ENCODE data around the gene CHAF1B.

DNA sequence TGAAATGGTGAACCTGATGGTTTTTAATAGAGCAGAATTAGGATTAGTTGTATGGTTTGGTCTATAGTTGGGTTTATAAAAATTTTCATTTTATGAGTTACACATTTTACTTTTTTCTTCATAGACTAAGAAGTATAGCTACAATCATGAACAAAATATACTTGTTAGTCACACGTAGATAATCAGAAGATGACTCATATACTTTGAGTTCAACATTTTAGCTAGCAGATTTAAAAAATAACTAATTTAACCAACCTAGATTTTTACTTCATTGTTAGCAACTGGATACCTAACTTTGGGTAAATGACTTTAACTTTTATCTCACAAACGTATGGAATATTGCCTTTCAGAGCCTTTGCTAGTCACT lies 37.2 kb upstream of the CHAF1B start:
- TF ChIP-seq CTCF (IDR thresholded peaks at IDR 0.05; ENCODE audit: insufficient read depth, low read length) (no peak), POLR2AphosphoS5 (IDR thresholded peaks at IDR 0.05; ENCODE audit: low read depth) (no peak)

Measured in HL-60 (cell line).